HG02943 (cell line): ENCODE measurements around the gene RNU1-2.
"Not testable (repeated sequence)": the region's sequence is repeated elsewhere in the genome, so short reads cannot be mapped to it uniquely, and the experiment has no call there.

Experiments used
- ATAC-seq: cut with Tn5 transposase; IDR thresholded peaks from one replicate; pipeline ENCODE4 v1.9.1; 2021; ENCODE audit warnings: mild to moderate bottlenecking, low read depth, moderate library complexity; ENCODE audit not compliant: unreplicated experiment

Gene RNU1-2

DNA sequence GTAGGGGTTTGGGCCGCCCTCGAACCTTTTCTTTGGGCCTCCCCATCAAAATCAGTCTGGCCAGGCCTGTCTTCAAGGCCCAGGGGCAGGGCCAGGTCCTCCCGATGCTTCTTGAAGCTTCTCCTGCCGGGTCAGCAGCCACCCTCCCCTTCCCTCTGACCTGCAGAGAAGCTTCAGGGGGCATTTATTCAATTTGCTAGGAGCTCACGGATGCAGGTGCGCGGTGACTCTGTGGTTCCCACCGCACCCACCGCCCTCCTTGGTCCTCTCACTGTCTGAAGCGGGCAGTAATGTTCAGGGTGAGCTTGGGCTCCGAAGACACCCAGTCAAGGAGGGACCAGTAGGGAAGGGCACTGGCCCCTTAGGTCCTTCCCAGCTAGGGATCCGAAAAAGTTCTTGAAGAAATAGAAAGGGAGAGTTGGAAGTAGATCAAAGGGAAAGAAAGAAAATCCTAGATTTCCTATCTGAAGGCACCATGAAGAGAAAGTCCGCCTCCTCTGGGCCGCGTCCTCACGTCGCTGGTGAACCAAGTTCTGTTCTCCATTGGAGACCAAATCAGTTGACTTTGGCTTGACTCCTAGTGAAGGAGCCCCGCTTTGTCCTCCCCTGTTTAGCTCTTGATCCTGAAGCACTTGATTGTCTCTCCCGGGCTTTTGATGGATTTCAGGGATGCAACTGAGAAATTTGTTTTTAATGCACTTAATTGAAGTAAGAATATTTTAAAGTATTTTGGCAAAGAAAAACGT lies 8.7 kb upstream of the RNU1-2 start:
- ATAC-seq: no peak

DNA sequence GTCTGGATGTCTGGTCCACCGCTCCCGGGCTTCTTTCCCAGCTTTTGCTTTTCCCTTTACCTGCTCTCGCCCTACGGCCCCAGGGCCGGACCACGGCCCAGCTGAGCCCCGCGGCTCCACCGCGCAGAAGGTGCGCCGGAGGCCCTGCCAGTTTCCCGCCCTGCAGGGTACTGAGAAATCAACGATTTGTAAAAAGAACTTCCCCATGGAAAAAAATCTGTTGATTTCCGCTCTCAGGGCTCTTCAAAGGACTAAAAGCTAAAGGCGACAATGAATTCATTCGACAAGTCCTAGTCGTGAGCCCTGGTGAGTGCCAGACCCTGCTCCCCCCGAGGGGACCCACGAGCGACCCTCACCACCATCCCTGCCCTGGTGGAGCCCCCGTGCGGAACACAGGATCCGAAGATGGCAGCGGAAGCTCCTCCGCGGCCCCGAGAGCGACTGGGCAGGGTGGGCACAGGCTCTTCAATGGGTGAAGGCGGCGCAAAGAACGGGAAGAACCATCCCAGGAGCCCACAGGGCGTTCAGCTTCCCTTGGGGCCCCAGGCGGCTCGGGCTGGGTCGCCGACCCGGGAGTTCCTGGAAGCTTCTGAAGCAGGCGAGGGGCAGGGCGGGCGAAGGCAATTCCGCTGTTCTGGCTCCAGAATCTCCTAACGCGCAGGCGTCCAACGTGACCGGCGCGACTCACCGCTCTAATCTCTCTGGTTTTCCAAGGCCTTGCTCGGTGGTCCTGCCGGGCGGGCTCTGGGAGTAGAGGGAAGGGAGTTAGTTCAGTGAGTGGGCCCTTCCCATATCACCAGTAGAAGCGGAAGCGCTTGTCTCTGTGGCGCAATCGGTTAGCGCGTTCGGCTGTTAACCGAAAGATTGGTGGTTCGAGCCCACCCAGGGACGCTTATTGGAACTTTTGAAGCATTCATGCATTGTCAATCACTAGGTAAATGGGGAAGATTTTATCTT lies 6.6 kb upstream of the RNU1-2 start:
- no peak for ATAC-seq

DNA sequence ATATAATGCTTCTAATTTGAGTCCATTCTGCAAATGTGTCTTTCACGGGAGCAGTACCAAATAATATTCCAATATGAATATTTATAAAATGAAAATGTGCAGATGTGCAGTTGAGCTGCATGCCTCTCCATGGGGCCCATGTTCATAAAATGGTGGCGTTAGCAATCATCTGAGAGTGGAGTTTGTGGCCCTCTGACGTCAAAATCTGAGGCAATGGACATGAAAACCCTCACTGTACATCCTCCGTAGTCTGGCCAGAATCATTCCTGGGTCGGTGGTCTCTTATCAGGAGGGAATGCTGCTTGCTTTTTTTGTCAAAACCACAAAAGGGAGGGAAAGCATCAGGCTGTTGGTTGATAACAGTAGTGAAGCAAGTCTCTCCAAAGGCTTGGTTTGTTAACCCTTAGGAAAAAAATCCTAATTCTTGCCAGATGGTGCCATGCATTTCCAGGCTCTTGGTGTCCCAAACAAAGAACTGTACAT lies 5.2 kb upstream of the RNU1-2 start:
- ATAC-seq: not testable (repeated sequence)

DNA sequence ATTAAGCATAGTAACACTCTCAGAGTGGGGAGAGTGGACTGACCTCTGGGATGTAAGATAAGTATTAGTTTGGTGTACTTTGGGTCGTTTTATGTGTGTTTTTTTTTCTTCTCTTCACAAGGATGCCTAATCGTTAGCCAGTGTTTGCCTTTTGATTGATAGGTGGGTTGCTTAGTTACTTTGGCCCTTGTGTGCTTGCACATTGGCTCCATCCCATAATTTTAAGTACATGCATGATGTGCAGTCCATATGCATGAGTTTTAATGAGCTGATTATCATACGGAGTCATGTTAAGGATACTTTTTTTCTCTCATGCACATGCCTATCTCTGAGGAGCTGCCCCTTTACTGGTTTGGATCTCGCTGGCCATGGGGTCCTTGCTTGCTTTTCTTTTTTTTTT lies 4.7 kb upstream of the RNU1-2 start:
- not testable (repeated sequence) for ATAC-seq

DNA sequence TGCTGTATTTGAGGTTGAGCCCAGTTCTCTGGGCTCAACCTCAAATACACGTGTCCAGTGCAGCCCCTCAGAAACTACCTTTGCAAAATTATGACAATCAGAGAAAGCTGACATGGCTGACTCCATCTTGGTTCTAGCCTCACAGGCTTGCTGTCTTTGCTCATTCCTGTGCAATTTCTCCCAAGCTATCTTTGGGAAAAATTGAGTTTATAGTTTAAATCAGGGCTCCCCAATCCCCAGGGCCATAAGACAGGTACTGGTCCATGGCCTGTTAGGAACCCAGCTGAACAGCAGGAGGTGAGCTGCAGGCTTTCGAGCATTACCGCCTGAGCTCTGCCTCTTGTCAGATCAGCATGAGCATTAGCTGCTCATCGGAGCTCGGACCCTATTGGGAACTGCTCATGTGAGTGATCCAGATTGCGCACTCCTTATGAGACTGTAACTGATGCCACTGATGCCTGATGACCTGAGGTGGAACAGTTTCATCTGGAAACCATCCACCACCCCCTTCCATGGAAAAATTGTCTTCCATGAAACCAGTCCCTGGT lies 2.7 kb upstream of the RNU1-2 start:
- not testable (repeated sequence) for ATAC-seq

DNA sequence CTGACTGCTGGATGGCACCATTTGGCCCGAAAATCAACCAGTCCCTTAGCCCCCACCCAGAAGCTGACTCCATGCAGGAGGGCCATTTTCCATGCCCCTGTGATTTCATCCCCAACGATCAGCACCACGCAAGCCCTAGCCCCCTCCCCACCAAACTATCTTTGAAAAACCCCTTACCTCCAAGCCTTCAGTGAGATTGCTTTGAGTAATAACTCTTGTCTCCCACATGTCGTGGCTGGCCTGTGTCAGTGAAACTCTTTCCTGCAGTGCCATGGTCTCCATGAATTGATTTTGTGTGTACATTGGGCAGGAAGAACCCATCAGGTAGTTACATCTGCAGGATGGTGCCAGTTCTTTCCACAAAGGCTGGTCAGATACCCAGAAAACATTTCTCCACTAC lies 2.0 kb upstream of the RNU1-2 start:
- ATAC-seq: not testable (repeated sequence)

DNA sequence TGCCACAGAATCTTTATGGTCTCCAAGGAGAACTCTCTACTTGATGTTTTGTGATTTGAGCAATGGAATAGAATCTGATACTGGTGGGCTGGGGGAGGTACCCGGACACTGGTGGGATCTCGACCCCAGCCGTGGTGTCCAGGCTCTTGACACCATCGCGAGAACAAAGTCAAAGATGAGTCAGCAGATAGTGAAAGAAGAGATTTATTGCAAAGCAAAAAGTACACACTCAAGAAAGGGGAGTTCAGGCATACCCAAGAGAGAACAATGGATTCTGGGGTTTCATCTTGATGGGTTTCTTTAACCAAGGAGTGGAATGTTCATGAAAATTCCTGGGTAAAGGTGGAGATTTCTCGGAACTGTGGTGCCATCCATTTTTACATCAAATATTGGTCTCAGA lies 1.4 kb upstream of the RNU1-2 start:
- not testable (repeated sequence) for ATAC-seq

DNA sequence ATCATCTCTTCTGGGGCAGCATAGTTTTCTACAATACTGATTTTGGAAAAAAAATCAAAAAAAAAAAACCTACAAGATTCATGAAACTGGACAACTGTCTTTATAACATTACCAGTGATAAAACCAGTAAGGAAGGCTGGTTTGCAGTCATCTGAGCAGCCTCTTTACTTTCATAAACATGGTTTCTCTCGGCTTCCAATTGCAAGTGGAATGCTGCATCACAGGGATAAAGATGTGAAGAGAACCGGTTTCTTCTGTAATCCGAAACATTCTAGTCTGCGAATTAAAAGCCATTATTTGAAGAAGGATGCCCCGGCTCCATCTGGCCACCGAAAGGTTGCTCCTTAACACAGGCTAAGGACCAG lies 565 bp upstream of the RNU1-2 start:
- not testable (repeated sequence) for ATAC-seq

DNA sequence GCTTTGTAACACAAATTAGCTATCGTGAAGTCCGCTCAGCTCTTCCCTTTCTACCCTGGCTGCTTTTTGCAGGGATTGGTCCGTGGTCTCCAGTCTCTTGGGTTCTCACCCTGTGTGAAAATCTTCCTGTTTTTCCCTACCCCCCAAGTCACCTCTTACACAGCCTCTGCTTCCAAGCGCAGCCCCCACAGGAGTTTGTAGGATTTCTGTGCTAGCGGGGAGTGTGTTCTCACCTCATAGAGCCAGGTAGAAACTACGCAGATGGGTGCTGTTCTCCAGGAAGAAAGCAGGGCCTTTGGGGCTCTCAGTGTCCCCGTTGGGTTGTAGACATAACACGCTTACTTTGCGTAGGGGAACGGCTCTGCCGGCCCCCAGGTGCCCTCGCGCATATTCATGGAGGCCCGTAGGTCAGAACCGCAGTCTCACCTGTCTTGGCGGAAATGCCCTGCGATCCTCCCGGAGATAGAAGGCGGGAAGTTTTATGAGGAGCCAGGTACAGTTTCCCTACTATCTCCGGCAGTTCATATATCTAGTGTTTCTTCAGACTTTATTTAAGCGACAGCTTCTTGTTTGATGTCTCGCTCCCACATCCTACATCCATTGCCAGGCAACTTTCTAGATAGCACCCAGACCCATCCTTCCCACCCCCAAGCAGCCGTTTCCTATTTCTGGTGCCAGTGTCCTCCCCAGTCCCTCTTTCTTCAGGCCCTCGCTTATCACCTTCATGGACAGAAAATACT lies 706 bp downstream of the RNU1-2 start:
- ATAC-seq: not testable (repeated sequence)

DNA sequence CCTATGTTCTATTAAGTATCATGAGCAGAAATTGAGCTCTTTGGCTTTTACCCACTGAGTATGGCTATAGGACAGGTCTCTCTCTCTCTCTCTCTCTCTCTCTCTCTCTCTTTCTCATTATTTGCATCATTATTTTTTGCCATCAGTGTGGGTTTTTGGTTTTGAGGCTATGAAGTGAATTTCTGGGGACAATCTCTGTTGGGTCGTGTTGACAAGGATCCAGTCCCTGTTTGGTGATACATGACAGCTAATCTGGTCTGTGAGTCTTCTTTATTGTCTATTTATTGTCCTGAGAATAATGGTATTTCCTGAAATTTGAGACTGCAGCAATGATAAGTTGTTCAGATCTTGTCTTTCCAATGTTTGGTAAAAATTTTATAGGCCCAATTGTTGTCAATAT lies 1.9 kb downstream of the RNU1-2 start:
- not testable (repeated sequence) for ATAC-seq

DNA sequence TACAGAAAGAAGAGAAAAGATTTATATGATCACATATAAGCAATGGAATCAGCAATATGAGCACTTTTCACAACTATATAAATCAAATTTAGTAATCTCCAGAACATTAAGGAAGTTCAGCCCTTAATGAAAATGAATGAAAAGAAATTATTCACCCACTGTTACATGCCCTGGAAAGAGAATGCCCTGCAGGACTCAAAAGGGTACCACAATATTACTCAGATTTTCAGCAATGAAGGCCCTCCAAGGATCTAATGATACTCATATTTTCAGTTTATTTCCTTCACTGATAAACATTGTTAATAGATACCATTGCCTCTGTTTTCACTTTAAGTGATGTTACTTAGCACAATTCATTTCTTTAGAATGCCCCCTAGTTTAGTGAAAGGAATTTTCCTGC lies 2.5 kb downstream of the RNU1-2 start:
- not testable (repeated sequence) for ATAC-seq

DNA sequence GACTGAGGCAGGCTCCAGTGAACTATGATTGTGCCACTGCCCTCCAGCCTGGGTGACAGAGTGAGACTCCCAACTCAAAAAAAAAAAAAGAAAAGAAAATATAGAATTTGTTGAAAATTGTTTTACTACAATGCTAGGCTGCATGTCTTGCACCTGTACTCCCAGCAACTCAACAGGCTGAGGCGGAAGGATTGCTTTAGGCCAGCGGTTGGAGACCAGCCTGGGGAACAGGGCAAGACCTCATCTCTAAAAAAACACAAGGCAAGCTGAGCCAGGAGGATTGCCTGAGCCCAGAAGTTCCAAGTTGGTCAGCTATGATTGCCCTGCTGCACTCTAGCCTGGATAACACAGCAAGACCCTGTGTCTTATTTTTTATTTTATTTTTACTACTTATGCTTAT lies 3.2 kb downstream of the RNU1-2 start:
- not testable (repeated sequence) for ATAC-seq

DNA sequence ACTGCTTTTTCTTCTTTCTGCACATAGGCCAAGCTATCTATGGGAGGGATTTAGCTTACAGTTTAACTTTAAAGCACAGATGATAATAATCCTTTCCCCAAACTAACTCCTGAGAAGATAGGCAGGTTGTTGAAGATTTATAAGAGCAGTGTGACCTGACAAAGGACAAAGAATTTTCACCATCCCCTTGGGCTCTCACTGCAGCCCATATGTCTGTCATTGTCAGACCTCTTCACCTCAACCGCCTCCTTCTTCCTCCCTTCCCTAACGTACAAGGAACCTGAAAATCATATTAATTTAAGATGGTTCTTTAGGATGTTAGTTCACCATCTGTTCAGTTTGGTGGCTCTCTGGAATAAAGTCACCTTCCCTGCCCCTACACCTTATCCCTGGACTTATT lies 5.0 kb downstream of the RNU1-2 start:
- ATAC-seq: no peak

DNA sequence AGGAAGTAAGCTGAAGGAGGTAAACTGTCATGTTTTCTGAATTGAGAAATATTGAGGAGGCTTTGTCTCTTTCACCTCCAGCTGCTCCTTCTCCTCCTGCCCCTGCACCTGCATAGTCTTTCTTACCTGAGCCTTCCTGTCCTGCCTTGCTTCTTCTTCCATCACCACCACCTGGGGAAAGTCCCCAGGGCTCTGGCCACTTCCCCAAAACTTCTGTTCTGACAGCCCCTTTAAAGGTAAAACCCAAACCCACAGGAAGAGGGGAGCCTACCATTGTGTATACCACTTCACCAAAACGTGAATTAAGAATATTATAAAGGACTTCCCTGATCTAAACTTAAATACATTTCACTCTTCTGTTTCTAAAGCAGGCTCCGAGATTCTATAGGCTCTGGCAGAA lies 5.6 kb downstream of the RNU1-2 start:
- ATAC-seq: not testable (repeated sequence)

DNA sequence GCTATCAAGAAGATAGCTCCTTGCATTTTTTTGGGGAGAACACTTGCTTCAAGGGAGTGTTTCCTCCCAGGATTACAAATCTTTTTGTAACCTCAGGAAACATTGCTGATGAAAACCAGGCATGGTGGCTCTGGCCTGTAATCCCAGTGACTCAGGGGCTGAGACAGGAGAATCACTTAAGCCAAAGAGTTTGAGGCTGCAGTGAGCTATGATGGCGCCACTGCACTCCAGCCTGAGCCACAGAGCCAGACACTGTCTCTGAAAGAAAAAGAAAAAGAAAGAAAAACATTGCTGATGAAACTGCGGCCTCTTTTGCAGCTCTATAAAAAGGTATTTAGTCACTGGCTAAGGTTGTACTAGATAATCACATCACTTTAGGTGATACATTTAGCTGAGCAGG lies 7.3 kb downstream of the RNU1-2 start:
- no peak for ATAC-seq

DNA sequence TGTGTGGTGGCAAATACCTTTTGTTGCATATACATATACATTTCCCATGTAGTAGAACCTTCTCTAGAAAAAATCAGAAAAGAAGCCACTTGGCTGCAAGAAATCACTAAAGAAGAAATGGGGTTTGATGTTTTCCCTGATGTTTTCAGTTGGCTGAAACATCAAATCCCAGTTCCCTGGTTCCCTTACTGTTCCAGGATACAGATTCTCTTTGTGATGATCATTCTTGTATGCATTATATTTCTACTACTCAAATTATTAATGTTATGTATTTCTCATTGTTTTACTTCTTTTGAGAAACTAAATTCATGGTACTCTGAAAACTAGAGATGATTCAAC lies 7.6 kb downstream of the RNU1-2 start:
- ATAC-seq: no peak

DNA sequence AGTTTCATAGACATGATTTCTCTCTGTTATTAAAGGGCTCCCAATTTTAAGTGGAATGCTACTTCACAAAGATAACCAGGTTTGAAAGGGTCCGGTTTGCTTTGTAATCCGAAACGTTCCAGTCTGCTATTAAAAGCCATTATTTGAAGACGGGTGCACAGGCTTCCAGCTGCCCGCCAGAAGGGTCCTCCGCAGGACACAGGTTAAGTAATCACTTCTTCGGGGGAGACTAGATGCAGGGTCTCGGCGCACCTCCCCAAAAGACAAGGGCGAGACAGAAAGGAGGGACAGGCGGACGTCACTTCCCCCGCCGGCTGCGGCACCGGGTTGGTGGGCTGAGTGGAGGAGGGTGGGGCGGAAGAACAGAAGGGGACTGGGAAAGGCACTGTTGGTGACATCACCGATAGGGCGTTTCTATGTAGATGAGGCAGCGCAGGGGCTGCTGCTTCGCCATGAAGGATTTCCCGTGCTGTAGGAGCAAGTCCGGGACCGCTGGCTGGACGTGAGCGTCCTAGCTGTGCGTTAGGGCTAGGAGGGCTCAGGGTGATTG lies 8.9 kb downstream of the RNU1-2 start:
- peak; percentile 95 for ATAC-seq

DNA sequence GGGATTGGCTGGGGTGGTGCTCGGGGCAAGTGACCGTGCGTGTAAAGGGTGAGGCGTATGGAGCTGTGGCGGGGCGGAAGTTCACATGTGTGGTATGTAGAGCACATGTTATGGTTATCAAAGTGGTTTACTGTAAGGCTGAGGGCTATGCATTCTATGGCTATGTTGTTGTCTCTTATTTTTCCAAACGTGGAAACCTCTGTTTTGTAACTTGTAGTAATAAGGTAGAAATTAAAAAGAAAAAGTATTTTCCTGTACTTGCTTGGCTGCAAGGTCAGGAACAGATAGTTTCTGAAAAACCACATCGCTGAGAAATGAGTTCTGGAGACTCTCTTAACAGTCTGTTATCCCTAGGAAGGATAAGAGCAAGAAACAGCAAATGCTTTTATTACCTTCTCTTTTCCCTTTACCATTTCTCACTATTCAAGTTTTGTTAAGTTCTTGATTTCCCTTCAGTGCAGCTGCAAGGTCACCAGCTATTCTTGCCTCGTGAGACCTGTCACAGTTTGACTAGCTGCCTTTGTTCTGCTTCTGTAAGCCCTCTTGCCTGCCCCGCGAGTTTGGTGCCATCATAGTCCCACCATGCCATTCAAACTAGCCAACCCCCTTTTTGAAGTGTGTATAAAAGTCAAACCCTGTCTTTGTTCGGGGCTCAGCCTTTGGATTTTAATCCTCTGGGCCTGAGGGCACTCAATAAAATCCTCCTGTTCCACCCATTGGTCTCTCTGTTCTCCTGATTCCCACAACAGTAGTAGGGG lies 9.5 kb downstream of the RNU1-2 start:
- peak; percentile 75 for ATAC-seq

DNA sequence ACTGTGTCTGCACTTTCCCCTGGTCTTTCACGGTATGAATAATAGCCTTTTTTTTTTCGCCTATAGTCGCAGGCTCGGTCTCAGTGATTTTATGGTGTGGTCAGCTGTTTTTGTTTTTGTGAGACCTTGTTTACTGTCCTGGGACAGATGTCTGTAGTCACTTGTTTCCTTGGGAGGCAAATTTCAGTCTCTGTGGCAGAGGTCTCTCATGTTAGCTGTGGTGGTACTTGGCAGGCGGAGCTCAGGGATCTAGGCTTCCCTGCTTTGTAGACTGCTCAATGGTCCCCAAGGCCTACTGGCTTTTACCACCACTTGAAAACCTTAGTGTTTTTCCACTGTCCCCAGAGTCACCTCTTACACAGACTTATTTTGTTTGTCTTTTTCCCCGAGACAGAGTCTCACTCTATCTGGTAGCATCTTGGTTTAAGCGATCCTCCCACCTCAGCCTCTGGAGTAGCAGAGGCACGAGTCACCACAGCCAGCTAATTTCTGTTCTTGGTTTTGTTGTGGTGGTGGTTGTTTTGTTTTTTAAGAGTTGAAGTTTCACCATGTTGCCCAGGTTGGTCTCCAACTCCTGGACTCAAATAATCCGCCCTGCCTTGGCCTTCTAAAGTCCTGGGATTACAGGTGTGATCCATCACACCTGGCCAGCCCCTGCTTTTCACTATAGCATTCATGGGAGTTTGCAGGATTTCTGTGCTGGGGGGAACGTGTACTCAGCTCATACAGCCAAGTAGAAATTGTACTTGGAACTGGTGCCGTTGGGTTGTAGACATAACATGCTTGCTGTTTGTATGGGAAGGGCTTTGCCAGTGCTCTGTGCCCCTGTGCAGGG lies 10.3 kb downstream of the RNU1-2 start:
- ATAC-seq: no peak
